HG02884 (cell line): ENCODE measurements around the gene EXOSC5.
"Not testable (repeated sequence)": the region's sequence is repeated elsewhere in the genome, so short reads cannot be mapped to it uniquely, and the experiment has no call there.

Source experiments
- ATAC-seq: cut with Tn5 transposase; IDR thresholded peaks from one replicate; pipeline ENCODE4 v1.9.1; 2021; ENCODE audit warnings: mild to moderate bottlenecking, moderate library complexity; ENCODE audit not compliant: unreplicated experiment

EXOSC5 gene

GRCh38 chr19:41397086-41398049, at the start of gene EXOSC5, which contains the start of gene BCKDHA:
TSS of gene EXOSC5 (minus strand) at chr19:41397359. CDS start at chr19:41397328, 31 bp downstream.
TSS of gene BCKDHA (plus strand) at chr19:41397818. CDS start at chr19:41397828, 10 bp downstream.
- peak; percentile 89 for ATAC-seq

GRCh38 chr19:41445575-41445974, 48.4 kb upstream of the EXOSC5 start:
- ATAC-seq = no peak

GRCh38 chr19:41443813-41444455, 46.8 kb upstream of the EXOSC5 start:
- ATAC-seq = no peak

- ATAC-seq = no peak
These were observed 45.6 kb upstream of the EXOSC5 start, which contains the start of gene ERICH4 for GRCh38 chr19:41442473-41443355. TSS of gene ERICH4 (plus strand) at chr19:41443156. CDS start at chr19:41443170, 14 bp downstream.

GRCh38 chr19:41441321-41441945, 44.3 kb upstream of the EXOSC5 start:
- ATAC-seq = no peak

GRCh38 chr19:41439441-41440222, 42.5 kb upstream of the EXOSC5 start, which contains the start of gene DMAC2:
TSS of gene DMAC2 (minus strand) at chr19:41439912. CDS start at chr19:41439899, 13 bp downstream.
- ATAC-seq = peak; percentile 86

GRCh38 chr19:41437944-41438574, 40.9 kb upstream of the EXOSC5 start:
- ATAC-seq = no peak

GRCh38 chr19:41436674-41436951, 39.5 kb upstream of the EXOSC5 start:
- ATAC-seq = no peak

GRCh38 chr19:41435936-41436673, 38.9 kb upstream of the EXOSC5 start:
- no peak for ATAC-seq

- ATAC-seq = not testable (repeated sequence)
These were observed 38.2 kb upstream of the EXOSC5 start for GRCh38 chr19:41435376-41435775.

- no peak for ATAC-seq
These were observed 37.3 kb upstream of the EXOSC5 start for GRCh38 chr19:41434450-41434849.

GRCh38 chr19:41433171-41433570, 36.0 kb upstream of the EXOSC5 start:
- ATAC-seq = no peak

- no peak for ATAC-seq
These were observed 34.5 kb upstream of the EXOSC5 start for GRCh38 chr19:41431426-41432386.

- ATAC-seq = no peak
These were observed 33.8 kb upstream of the EXOSC5 start for GRCh38 chr19:41430922-41431321.

GRCh38 chr19:41428481-41428859, 31.3 kb upstream of the EXOSC5 start:
- ATAC-seq = no peak

- ATAC-seq = no peak
These were observed 30.7 kb upstream of the EXOSC5 start for GRCh38 chr19:41427647-41428480.
